Cardiac muscle cell (in vitro differentiated cells and primary cell): ENCODE data around the gene ADAMTS6. TPM values are rescaled to one million over a fixed set of nuclear protein-coding genes. Genes with fewer than 3 reads are reported as not detected.

Experiments used
- DNase-seq, 2 donors: peaks; one replicate each; pipeline versions ENCODE4 v3.0.0 to v3.0.0-alpha.2; 2010 to 2017; ENCODE audit warnings: low read depth in 1 of 2, low spot score in 1 of 2
- H3K27ac ChIP-seq: fragments of 200-600 bp; sonication (generic); 2 replicates; pipeline ENCODE4 v1.5.1; 2016
- H3K27me3 ChIP-seq: fragments of 200-600 bp; sonication (generic); 2 replicates; pipeline ENCODE4 v1.6.0; 2016; ENCODE audit warnings: control low read depth
- H3K36me3 ChIP-seq: fragments of 200-600 bp; sonication (generic); 2 replicates; pipeline ENCODE4 v1.5.1; 2016; ENCODE audit warnings: control low read depth
- H3K4me1 ChIP-seq: fragments of 200-600 bp; sonication (generic); 2 replicates; pipeline ENCODE4 v1.8.1; 2017; ENCODE audit warnings: low read depth, mild to moderate bottlenecking, mixed run types
- H3K4me3 ChIP-seq: fragments of 200-600 bp; sonication (generic); 2 replicates; pipeline ENCODE4 v1.5.1; 2016; ENCODE audit warnings: mild to moderate bottlenecking
- H3K9me3 ChIP-seq: fragments of 200-600 bp; sonication (generic); 2 replicates; pipeline ENCODE4 v1.5.1; 2017; ENCODE audit warnings: low read depth, mild to moderate bottlenecking, control low read depth
- CTCF ChIP-seq: IDR thresholded peaks from 2 replicates; pipeline ENCODE4 v1.5.1; 2012; ENCODE audit warnings: low read depth, mild to moderate bottlenecking, low read length
- polyA plus RNA-seq: library from polyadenylated mRNA; unstranded; fragments of >200 nt; fragmentation: Nextera tagmentation; extraction: Ambion mirVana; gene quantifications from 2 replicates; pipeline ENCODE4 v1.2.1, GENCODE V29; 2016
- total RNA-seq: library from RNA; depleted of rRNA; stranded (reverse); fragments of >200 nt; gene quantifications from 2 replicates; pipeline ENCODE4 v1.2.3, GENCODE V29; 2016

Gene ADAMTS6
- total and polyA plus RNA-seq, 2 experiments from 2014 or later = 3.3 to 21.2 TPM

GRCh38 chr5:65229841-65230240 is 251.9 kb downstream of the ADAMTS6 start:
- Histone ChIP-seq H3K4me1 (no peaks in the 10 kb centered on the region), H3K36me3 (peaks cover 9% of the 10 kb centered on the region), H3K27me3 (no peaks in the 10 kb centered on the region), H3K27ac (no peak overlapping the region), H3K9me3 (no peaks in the 10 kb centered on the region), H3K4me3 (no peak overlapping the region)
- TF ChIP-seq CTCF = no peak
- no peak for DNase-seq

- H3K9me3 ChIP-seq = no peaks in the 10 kb centered on the region
- no peaks in the 10 kb centered on the region for H3K27me3 ChIP-seq
- TF ChIP-seq CTCF = peak; percentile 60
- no peaks in the 10 kb centered on the region for H3K36me3 ChIP-seq
- DNase-seq = peak; percentile 27 to 61
- no peak overlapping the region for H3K4me3 ChIP-seq
- H3K27ac ChIP-seq = no peak overlapping the region
- H3K4me1 ChIP-seq = no peaks in the 10 kb centered on the region
Measured at GRCh38 chr5:65213921-65214525, 267.7 kb downstream of the ADAMTS6 start.

- Histone ChIP-seq H3K27ac (no peak overlapping the region), H3K9me3 (no peaks in the 10 kb centered on the region), H3K4me3 (no peak overlapping the region), H3K4me1 (no peaks in the 10 kb centered on the region), H3K36me3 (no peaks in the 10 kb centered on the region), H3K27me3 (no peaks in the 10 kb centered on the region)
- TF ChIP-seq CTCF = no peak
- peak in 1 of 2 donors; percentile 59 for DNase-seq
Measured at GRCh38 chr5:65209341-65209740, 272.4 kb downstream of the ADAMTS6 start.

GRCh38 chr5:65204966-65205365 is 276.8 kb downstream of the ADAMTS6 start:
- Histone ChIP-seq H3K36me3 (no peaks in the 10 kb centered on the region), H3K9me3 (no peaks in the 10 kb centered on the region), H3K4me1 (no peaks in the 10 kb centered on the region), H3K27ac (no peak overlapping the region), H3K27me3 (no peaks in the 10 kb centered on the region), H3K4me3 (no peak overlapping the region)
- no peak for TF ChIP-seq CTCF
- DNase-seq = no peak

- TF ChIP-seq CTCF = no peak
- Histone ChIP-seq H3K4me3 (no peak overlapping the region), H3K9me3 (no peaks in the 10 kb centered on the region), H3K4me1 (no peaks in the 10 kb centered on the region), H3K27me3 (no peaks in the 10 kb centered on the region), H3K36me3 (no peaks in the 10 kb centered on the region), H3K27ac (no peak overlapping the region)
- DNase-seq = peak in 1 of 2 donors; percentile 78
Measured at GRCh38 chr5:65203746-65204145, 278.0 kb downstream of the ADAMTS6 start.
